GM11168 (cell line): ENCODE results near the gene ANO7.

Source experiments
- in situ Hi-C: fragments of 300-500 bp; cut with MboI; formaldehyde crosslinking; loops from one replicate; pipeline ENCODE4 v1.12.0; 2022; ENCODE audit warnings: low sequenced_read_pairs; ENCODE audit not compliant: unreplicated experiment

ANO7 gene

DNA sequence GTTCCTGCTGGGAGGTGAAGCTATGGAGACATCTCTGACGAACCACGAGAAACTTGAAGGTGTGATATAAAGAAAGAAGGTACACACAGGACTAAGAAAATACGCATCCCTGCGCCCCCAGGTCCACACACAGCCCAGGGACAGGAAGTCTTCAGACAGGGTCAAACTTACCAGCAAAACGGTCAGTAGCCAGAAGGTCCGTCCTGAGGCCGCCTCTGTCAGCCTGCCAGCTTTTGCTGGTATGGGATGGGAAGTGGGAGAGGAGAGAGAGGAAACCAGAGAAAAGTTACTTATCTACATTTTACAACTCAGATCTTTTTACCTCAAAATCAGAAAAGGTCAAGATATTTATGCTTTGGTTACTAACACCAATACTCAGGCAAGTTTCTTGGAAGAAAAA, 79.8 kb downstream of the ANO7 start:
- in situ Hi-C loops = no loop called here

DNA sequence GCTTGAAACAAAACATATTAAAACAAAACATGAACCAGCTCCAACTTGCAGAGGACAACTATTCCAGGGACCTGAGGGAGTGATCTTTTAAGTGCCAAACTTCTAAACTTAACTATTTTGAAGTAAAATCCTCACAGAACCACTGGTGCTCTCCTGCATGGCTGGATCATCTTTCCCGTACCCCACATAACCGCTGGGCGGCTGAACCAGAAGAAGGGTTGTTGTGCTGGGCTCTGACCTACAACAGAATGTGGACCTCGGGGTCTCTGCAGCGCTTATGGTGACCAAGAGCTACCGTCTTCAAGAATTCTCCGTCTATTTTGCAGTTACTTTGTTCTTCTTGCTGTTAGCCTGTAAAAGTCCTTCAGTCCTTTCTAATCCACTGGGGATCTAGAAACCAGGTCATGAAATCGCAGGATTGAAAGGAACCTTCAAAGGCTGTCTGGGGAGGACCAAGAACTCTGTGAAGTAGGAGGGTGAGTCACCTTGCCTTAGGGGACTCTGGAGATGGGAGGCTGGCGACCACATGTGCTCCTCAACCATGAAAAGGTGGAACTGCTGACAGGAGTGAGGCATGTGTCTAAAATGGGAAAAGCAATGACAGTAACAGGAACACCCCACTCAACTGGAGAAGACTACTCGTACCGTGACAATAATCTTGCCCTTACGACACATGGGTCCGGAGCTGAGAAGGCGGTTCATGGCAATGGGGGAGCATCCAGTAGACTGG, 80.4 kb downstream of the ANO7 start:
- in situ Hi-C loops = no loop called here

DNA sequence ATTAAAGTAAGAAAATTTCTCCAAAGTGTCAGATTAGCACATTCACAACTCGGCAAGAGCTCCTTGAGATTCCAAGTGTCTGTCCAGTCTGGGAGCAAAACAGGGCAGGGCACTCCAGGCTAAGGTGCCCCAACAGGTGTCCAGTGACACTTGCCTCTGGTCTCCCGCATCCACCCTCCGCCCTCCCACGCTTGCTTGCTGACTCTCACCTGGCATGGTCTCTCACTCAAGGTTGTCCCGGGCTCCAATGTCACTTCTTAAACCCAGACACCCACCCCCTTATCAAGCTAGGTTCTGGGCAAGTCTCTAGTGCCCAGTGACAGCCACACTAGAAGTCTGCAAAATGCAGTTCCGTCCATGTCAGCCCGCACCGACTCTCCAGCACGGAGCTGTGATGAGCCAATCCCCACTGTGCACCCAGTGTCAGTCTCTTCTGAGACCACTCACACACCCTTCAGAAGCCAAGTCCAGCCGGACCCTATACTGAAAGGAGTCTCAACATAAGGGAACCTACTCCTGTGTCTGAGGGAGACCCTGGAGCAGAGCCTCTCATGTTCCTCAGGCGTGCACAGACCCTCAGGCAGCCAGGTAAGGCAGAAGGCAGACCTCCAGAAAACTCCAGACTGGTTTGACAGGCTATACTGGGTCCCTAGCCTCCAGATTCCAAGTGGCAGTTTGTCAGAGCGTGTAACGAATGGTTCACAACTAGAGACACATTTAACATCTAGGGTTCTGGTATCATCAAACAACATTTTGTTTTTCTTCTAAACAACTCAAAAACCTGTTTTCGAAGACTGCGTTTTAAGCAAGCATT, 81.4 kb downstream of the ANO7 start:
- in situ Hi-C loops = no loop called here

DNA sequence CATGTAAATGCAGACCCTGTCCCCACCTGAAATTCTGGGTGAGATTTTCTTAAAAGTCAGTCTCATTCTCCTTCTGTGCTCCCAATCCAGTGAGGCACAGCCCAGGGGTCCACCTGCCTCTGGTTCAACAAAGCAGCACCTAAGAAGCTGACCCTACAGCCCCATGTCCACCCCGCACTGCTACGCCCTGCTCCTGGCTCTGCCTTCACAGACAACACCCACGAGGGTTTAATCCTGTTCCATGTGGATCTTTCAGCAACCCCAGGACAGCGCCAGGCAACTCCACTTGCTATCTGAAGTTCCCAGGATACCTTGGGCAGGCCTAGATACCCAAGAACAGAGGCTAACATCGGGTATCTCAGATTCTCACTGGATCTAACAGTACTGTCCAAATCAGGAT, 82.1 kb downstream of the ANO7 start:
- in situ Hi-C loops = no loop called here

DNA sequence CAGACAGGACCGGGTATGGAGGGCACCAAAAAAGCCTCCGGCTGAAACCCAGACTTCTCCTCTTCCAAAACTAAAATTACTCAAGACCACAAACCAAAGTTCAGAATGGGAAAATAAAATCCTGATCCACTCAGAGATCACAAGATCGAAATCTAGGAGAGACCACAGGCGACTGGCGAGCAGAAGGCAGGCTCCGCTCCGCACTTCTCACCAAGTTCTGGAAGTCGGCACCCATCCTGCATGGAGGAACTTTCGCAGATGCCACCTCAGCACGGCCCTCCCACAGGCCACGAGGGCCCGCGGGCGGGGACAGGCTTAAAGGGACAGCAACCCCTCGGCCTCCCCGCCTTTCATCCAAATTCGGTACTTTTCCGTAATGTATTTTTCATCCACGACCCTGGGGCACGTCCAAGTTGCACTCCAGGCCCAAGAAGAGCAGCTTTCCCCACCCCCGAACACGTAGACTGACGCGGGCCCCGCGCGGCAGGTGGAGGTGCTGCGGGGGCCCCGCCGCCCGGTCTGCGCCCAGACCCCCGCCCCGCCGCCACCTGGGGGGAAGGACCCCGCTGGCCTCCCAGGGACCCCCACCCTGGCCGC, 83.3 kb downstream of the ANO7 start:
- in situ Hi-C loops = no loop called here

DNA sequence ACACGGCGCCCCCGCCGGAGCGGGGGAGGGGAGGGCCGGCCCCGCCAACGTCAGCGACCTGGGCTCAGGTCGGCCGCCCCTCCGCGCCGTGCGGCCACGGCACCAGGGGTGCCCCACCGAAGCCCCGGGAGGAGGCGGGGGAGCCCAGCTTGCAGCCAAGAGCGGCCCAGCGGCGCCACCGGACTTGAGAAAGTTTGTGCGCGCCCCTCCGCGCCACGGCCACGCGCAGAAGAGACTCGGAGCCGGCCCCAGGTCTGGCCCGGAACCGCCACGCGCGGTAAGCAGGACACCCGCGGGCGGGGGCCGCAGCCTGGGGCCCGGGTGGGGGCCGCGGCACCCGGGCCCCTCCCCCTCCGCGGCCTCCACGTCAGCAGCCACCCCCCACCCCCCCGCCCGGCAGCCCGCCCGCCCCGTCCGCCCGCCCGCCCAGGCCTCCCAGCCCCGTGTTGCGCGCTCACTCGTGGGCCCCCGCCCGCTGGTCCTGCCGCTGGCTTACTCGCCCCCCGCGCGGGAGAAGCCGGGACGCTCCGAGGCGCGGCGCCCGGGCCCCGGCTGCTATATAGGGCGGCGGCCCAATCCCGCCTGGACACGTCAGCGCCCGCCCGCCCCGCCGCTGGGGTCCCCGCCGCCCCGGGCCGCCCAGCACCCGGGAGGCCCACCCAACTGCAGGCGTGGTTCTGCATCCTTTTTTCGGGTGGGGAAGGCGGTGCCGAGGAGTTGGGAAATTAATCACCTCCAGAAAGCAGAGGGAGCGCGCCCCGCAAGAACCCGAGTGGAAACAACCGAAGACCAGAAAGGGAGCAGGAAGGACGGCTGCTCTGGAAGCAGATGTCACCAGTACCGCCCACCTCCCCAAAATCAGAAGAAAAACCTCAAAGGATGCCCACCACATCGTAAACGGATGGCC, 84.1 kb downstream of the ANO7 start:
- in situ Hi-C loops = no loop called here

DNA sequence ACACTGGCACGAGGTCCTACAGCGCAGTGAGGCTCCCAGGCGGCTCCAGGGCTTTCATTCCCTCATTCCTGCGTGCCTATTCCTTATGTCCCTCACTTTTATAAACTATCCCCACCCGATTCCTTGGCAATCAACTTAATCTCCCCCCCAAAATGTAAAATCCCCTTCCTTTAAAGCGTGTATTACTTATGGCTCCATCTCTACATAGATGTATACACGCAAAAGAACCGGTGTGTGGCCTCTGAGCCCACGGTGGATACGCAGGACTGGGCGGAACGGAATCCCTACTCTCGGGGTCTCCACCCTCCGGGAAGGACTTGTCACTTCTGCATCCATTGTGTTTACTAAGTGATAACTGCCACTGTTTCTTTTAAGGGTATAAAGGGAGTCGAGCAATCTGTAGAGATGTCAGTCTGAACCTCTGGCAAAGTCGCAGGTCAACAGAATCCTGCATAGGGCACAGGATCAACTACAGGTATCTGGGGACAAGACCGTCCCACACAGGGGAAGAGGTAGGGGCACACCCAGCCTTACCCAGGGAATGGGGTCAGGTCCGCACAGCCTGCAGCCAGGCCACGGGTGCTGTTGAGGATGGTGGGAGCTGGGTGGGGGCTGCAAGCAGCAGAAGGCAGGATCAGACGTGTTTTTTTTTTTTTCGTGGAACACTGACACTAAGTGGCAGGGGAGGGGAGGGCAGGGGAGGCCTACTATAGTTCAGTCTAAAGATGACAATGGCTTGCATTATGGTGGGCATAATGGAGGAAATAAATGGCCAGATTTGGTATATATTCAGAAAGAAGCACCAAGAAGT, 84.9 kb downstream of the ANO7 start:
- in situ Hi-C loops = no loop called here

DNA sequence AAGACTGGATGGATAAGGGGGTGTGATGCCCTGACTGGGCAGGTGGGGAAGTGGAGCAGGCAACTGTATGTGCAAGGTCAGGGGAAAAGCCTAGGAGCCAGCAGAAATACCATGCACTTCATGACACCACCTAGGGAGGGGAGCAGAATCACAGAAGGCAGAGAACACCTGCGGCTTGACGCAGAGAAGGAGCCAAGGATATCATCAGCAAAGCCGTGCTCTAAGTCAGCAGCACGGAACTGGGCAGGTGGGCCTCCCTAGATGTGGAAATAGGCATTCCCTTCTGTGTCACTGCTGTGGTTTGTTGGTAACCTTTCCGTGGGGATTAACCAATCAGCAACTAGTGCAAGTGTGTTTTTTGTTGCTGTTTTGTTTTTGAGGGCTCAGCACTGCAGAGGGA, 85.7 kb downstream of the ANO7 start:
- in situ Hi-C loops = no loop called here
